K562 (cell line): ENCODE measurements around the gene SIGLEC6. TPM values are rescaled to one million over a fixed set of nuclear protein-coding genes. Genes with fewer than 3 reads are reported as not detected.

Experiments
- AFF1 ChIP-seq, 2 experiments: fragments of 450-650 bp; IDR thresholded peaks; 2 replicates each; pipeline ENCODE4 v1.6.1; 2018; ENCODE audit warnings: mild to moderate bottlenecking in 2 of 2, low read depth in 1 of 2; ENCODE audit not compliant: partially characterized antibody in 2 of 2
- ESRRA ChIP-seq: fragments of 450-650 bp; IDR thresholded peaks from 2 replicates; pipeline ENCODE4 v1.6.1; 2014; ENCODE audit warnings: low read depth, mild to moderate bottlenecking, moderate library complexity, borderline replicate concordance
- GABPA ChIP-seq: fragments of 200-800 bp; sonication (Bioruptor generic); conservative IDR thresholded peaks from 2 replicates; pipeline ENCODE4 v1.6.1; 2016; ENCODE audit warnings: low read depth, missing genetic modification characterization, missing compliant biosample characterization
- TAF9B ChIP-seq: fragments of 450-650 bp; IDR thresholded peaks from 2 replicates; pipeline ENCODE4 v1.6.1; 2018; ENCODE audit warnings: mild to moderate bottlenecking; ENCODE audit not compliant: partially characterized antibody
- TCF7L2 ChIP-seq: fragments of 150-350 bp; IDR thresholded peaks from 2 replicates; pipeline ENCODE4 v1.6.1; 2016; ENCODE audit warnings: low read depth, mild to moderate bottlenecking, low read length, moderate library complexity
- ZHX1 ChIP-seq: fragments of 150-350 bp; conservative IDR thresholded peaks from 2 replicates; pipeline ENCODE4 v1.6.1; 2014; ENCODE audit warnings: low read length
- ZNF121 ChIP-seq: sonication (generic); formaldehyde crosslinking; conservative IDR thresholded peaks from 2 replicates; pipeline ENCODE4 v1.8.0; 2022; ENCODE audit warnings: missing genetic modification reagents
- polyA plus RNA-seq, 8 experiments: library from polyadenylated mRNA; depleted of rRNA in 4 of 8; stranded (reverse) in 5 of 8; unstranded in 3 of 8; fragments of >200 nt; fragmentation: Nextera tagmentation in 2 of 8; fragmentation: Illumina TruSeq in 1 of 8; extraction: Ambion mirVana in 2 of 8; extraction: Trizol in 1 of 8; gene quantifications; 2 replicates each; pipeline versions ENCODE4 v1.2.1 to v1.2.3, GENCODE V29; 2011 to 2014; ENCODE audit warnings: inconsistent platforms in 1 of 8, missing spikeins in 1 of 8
- total RNA-seq, 7 experiments: library from RNA; depleted of rRNA in 6 of 7; stranded (reverse); fragments of >200 nt in 6 of 7; fragmentation: Illumina TruSeq in 2 of 7; extraction: Trizol in 2 of 7; gene quantifications; 2 replicates each; pipeline versions ENCODE4 v1.2.1 to v1.2.3, GENCODE V29; 2011 to 2021; ENCODE audit warnings: low replicate concordance in 1 of 7

SIGLEC6 gene
- total and polyA plus RNA-seq, 9 of the 15 experiments (the other 6 are each of a cell fraction or from before 2014, with no cell fraction given) = 0.03 to 17.5 (median 0.71) TPM

- TF ChIP-seq ZHX1 (no peak), ZNF121 (no peak), TAF9B (no peak), ESRRA (no peak), GABPA (tag) (no peak), AFF1 (IDR thresholded peaks at IDR 0.05; ENCODE audit: low read depth in 1 of 2, partially characterized antibody in 2 of 2) (no peak), TCF7L2 (no peak)
Observed at GRCh38 chr19:51479531-51480331, 51.7 kb downstream of the SIGLEC6 start (continued).
